RWPE2 (cell line): ENCODE results near the gene TST.

Experiments used
- ATAC-seq: fragments of 200-7000 bp; cut with Tn5 transposase; 3 replicates; pipeline ENCODE4 v1.9.1; 2021; ENCODE audit warnings: low read depth
- DNase-seq: peaks from one replicate; pipeline ENCODE4 v3.0.0-alpha.2; 2020; ENCODE audit warnings: low spot score
- H3K27ac ChIP-seq: fragments of 450-650 bp; 2 replicates; pipeline ENCODE4 v1.5.1; 2017; ENCODE audit warnings: mild to moderate bottlenecking; ENCODE audit not compliant: poor library complexity, severe bottlenecking
- H3K27me3 ChIP-seq: fragments of 250-450 bp; sonication (Bioruptor Pico); 2 replicates; pipeline ENCODE4 v1.5.1; 2021; ENCODE audit warnings: mild to moderate bottlenecking, moderate library complexity; ENCODE audit not compliant: insufficient read depth, poor library complexity, severe bottlenecking
- H3K36me3 ChIP-seq: fragments of 250-450 bp; sonication (Bioruptor Pico); 2 replicates; pipeline ENCODE4 v1.5.1; 2020; ENCODE audit warnings: low read depth, mild to moderate bottlenecking, moderate library complexity
- H3K4me1 ChIP-seq: fragments of 250-450 bp; sonication (Bioruptor Pico); 2 replicates; pipeline ENCODE4 v1.5.1; 2021; ENCODE audit warnings: mild to moderate bottlenecking, moderate library complexity; ENCODE audit not compliant: insufficient read depth, poor library complexity, severe bottlenecking
- H3K4me3 ChIP-seq: fragments of 250-450 bp; sonication (Bioruptor Pico); 2 replicates; pipeline ENCODE4 v1.5.1; 2021; ENCODE audit warnings: mild to moderate bottlenecking, moderate library complexity; ENCODE audit not compliant: severe bottlenecking
- H3K9me3 ChIP-seq: fragments of 250-450 bp; sonication (Bioruptor Pico); 2 replicates; pipeline ENCODE4 v1.5.1; 2021; ENCODE audit warnings: mild to moderate bottlenecking, moderate library complexity; ENCODE audit not compliant: severe bottlenecking
- TF ChIP-seq, protein P1 (sequence below): fragments of 450-650 bp; IDR thresholded peaks from one replicate; pipeline ENCODE4 v1.5.1; 2017; ENCODE audit warnings: mild to moderate bottlenecking, moderate library complexity; ENCODE audit not compliant: poor library complexity, severe bottlenecking

TST gene

DNA sequence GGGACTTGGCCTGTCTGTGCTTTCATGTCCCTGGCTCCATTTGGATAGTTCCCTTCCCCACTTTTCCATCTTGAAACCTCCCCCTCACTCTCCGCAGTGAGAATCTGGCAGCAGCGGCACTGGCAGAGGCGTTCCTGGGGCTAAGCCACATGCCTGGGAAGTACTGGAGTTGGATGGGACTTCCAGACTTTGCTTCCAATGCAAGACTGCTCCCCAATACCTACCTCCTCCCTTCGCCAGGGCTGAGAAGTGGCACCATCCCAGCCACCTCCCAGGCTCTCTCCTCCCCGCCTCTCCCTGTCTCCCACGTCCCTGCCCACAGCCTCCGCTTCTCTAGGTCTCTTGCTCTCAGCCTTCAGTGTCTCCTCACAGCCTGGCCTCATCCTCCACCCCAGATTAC is 16.6 kb downstream of the TST start:
- no peaks in the 10 kb centered on the region for H3K9me3 ChIP-seq
- H3K27ac ChIP-seq: no peak overlapping the region
- DNase-seq (no peak), ATAC-seq (no peak)
- peaks cover 7% of the 10 kb centered on the region for H3K4me1 ChIP-seq
- TF ChIP-seq, protein P1, sequence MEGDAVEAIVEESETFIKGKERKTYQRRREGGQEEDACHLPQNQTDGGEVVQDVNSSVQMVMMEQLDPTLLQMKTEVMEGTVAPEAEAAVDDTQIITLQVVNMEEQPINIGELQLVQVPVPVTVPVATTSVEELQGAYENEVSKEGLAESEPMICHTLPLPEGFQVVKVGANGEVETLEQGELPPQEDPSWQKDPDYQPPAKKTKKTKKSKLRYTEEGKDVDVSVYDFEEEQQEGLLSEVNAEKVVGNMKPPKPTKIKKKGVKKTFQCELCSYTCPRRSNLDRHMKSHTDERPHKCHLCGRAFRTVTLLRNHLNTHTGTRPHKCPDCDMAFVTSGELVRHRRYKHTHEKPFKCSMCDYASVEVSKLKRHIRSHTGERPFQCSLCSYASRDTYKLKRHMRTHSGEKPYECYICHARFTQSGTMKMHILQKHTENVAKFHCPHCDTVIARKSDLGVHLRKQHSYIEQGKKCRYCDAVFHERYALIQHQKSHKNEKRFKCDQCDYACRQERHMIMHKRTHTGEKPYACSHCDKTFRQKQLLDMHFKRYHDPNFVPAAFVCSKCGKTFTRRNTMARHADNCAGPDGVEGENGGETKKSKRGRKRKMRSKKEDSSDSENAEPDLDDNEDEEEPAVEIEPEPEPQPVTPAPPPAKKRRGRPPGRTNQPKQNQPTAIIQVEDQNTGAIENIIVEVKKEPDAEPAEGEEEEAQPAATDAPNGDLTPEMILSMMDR: no peak
- H3K4me3 ChIP-seq: no peak overlapping the region
- no peaks in the 10 kb centered on the region for H3K36me3 ChIP-seq
- no peaks in the 10 kb centered on the region for H3K27me3 ChIP-seq

DNA sequence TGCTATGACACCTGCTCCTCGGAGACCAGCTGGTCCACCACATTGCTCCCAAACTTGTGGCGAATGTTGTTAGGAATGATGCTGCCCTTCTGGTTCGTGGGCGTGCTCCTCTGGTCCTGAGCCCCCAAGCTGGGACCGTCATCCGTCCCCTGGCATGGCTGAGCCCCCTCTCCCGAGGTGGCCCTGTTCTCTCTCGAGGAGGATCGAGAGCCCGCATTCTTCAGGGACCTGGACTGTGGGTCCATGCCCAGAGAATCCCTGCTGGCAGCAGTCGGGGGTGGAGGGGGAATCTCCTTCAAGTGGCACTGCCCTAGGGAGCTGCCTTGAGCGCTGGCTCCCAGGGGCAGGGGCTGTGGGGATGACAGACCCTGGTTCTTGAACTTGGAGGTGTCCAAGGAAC is 17.4 kb downstream of the TST start:
- Histone ChIP-seq H3K9me3 (no peaks in the 10 kb centered on the region), H3K4me1 (peaks cover 7% of the 10 kb centered on the region), H3K27me3 (no peaks in the 10 kb centered on the region), H3K36me3 (no peaks in the 10 kb centered on the region), H3K4me3 (no peak overlapping the region), H3K27ac (no peak overlapping the region)
- ATAC-seq: no peak
- TF ChIP-seq, protein P1: no peak
- DNase-seq: no peak

DNA sequence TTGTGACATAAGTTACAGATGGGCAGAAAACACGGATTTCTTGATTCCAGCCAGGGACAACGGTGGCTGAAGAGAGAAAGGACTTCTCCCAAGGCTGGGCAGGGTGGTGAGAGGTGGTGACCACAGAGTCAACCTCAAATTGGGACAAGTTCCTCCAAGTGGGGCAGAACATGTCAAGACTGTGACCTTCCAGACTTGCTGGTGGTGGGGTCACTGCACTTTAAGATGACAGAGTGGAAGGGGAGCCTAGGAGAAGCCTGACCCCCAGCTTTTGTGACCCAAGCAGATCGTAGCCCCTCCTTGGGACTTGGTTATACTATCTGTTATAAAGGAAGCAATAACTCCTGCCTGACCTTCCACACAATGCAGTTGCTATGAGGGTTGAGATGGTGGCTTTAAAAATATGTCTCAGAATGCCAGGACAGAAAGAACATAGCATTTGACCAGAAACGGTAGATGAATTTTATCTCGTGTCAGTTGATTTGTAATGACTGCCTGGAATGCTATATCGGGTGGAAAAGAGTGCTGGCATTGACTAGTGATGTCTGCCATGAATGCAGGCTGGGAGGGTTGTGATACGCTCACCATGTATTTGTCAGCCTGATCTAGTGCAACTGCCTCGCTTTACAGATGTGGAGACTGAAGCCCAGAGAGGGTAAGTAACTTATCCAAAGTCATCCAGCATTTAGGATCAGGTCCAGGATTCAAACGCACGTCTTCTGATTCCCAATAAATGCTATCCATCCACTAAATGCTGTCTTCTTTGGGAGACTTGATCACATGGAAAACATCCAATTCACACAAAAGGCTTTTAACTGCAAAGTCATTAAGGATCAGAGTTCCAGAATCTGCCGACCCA is 18.3 kb downstream of the TST start:
- DNase-seq: no peak
- H3K4me1 ChIP-seq: peaks cover 7% of the 10 kb centered on the region
- H3K27ac ChIP-seq: no peak overlapping the region
- TF ChIP-seq, protein P1: no peak
- no peak overlapping the region for H3K4me3 ChIP-seq
- no peak for ATAC-seq
- H3K36me3 ChIP-seq: no peaks in the 10 kb centered on the region
- no peaks in the 10 kb centered on the region for H3K27me3 ChIP-seq
- no peaks in the 10 kb centered on the region for H3K9me3 ChIP-seq

DNA sequence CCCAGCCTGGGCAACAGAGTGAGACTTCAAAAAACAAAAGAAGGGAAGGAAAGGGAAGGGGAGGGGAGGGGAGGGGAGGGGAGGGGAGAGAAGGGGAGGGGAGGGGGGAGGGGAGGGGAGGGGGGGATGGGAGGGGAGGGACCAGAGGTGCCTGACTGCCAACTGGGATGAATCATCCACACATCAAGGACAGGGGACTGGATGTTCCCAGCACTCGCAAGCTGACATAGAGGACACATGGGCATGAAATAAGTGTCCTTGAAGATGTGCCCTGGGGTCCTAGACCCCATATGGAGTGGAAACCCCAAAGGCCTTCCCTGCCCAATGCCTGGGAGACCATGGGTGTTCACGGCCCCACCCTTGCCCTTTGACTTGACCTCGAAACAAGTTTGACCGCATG is 19.8 kb downstream of the TST start:
- DNase-seq (no peak), ATAC-seq (no peak)
- Histone ChIP-seq H3K36me3 (no peaks in the 10 kb centered on the region), H3K27ac (no peak overlapping the region), H3K4me3 (no peak overlapping the region), H3K9me3 (no peaks in the 10 kb centered on the region), H3K27me3 (no peaks in the 10 kb centered on the region), H3K4me1 (peaks cover 7% of the 10 kb centered on the region)
- TF ChIP-seq, protein P1: no peak
